ENCODE results near the gene FAM53A.

Gene FAM53A

GRCh38 chr4:1623400-1623799 is 60.7 kb downstream of the FAM53A start:
- Histone ChIP-seq H3K36me3 (ENCODE audit: insufficient read depth, low read length) (no peaks in the 10 kb centered on the region), H3K9me3 (ENCODE audit: low read depth, low read length) (no peaks in the 10 kb centered on the region), H3K9ac (ENCODE audit: insufficient read length) (no peak overlapping the region), H3K27ac (no peak overlapping the region), H3K4me3 (no peak overlapping the region)
- DNase-seq (ENCODE audit: low read depth, low spot score) = no peak
- TF ChIP-seq FOXP2 (optimal IDR thresholded peaks at IDR 0.05; ENCODE audit: control extremely low read depth, extremely low read length, insufficient read depth) = no peak
- no peak for TF ChIP-seq POLR2AphosphoS5 (IDR thresholded peaks at IDR 0.05; ENCODE audit: borderline replicate concordance, low read depth, low read length)
- TF ChIP-seq EZH2 (IDR thresholded peaks at IDR 0.05) = no peak

DNA sequence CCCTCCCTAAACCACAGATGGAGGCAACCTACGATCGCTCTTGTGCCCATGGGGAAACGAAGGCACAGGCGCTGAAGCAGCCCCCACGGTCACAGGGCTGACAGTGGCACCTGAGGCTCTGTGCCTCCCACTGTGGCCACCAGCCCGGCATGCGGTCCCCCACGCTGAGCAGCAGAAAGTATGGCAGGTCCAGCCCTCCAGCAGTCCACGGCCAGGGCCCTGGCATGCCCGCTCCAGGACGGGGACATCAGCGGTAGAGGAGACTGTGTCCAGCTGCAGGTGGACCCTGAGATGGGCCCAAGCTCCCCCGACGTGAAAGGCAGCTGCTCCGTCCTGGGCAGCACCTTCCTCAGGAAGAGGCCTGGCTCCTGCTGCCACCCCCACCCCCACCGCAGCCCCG is 61.2 kb downstream of the FAM53A start:
- H3K9ac ChIP-seq (ENCODE audit: insufficient read length) = no peak overlapping the region
- no peaks in the 10 kb centered on the region for H3K9me3 ChIP-seq (ENCODE audit: low read depth, low read length)
- no peak overlapping the region for H3K4me3 ChIP-seq
- TF ChIP-seq EZH2 (IDR thresholded peaks at IDR 0.05) (no peak), FOXP2 (optimal IDR thresholded peaks at IDR 0.05; ENCODE audit: control extremely low read depth, extremely low read length, insufficient read depth) (no peak)
- no peak overlapping the region for H3K27ac ChIP-seq
- no peak for DNase-seq (ENCODE audit: low read depth, low spot score)
- no peaks in the 10 kb centered on the region for H3K36me3 ChIP-seq (ENCODE audit: insufficient read depth, low read length)

DNA sequence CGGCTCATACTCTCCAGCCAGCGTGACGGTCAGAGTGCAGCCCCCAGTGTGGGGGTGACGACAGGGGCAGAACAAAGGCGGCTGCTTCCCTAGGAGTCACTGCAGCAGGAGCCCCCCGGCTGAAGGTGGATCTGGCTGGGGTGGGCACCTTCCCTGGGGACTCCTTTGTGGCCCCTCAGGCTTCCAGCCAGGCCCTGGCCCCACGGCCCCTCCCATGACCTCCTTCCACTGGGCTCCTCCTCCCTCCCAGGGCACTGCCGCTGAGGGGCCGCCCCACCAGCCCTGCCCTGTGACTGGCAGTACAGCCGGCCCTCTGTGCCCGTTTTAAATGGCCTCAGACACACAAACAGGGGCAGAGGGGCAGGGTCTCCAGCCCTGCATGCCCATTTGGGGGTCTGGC is 61.9 kb downstream of the FAM53A start:
- Histone ChIP-seq H3K27ac (no peak overlapping the region), H3K4me3 (no peak overlapping the region), H3K9ac (ENCODE audit: insufficient read length) (no peak overlapping the region), H3K36me3 (ENCODE audit: insufficient read depth, low read length) (no peaks in the 10 kb centered on the region), H3K9me3 (ENCODE audit: low read depth, low read length) (no peaks in the 10 kb centered on the region)
- TF ChIP-seq EZH2 (IDR thresholded peaks at IDR 0.05) = no peak
- TF ChIP-seq POLR2AphosphoS5 (IDR thresholded peaks at IDR 0.05; ENCODE audit: borderline replicate concordance, low read depth, low read length) = no peak
- no peak for TF ChIP-seq FOXP2 (optimal IDR thresholded peaks at IDR 0.05; ENCODE audit: control extremely low read depth, extremely low read length, insufficient read depth)
- DNase-seq (ENCODE audit: low read depth, low spot score) = no peak

- Histone ChIP-seq H3K27ac (no peak overlapping the region), H3K9ac (ENCODE audit: insufficient read length) (no peak overlapping the region)
Observed at GRCh38 chr4:1621526-1621925, 62.6 kb downstream of the FAM53A start.

GRCh38 chr4:1619151-1619672 is 64.9 kb downstream of the FAM53A start:
- H3K4me3 ChIP-seq = no peak overlapping the region
- no peak for TF ChIP-seq POLR2AphosphoS5 (IDR thresholded peaks at IDR 0.05; ENCODE audit: borderline replicate concordance, low read depth, low read length)
- TF ChIP-seq EZH2 (IDR thresholded peaks at IDR 0.05) = no peak
- no peak for TF ChIP-seq FOXP2 (optimal IDR thresholded peaks at IDR 0.05; ENCODE audit: control extremely low read depth, extremely low read length, insufficient read depth)
- no peak overlapping the region for H3K9ac ChIP-seq (ENCODE audit: insufficient read length)
- DNase-seq (ENCODE audit: low read depth, low spot score) = no peak
- H3K27ac ChIP-seq = no peak overlapping the region
- H3K9me3 ChIP-seq (ENCODE audit: low read depth, low read length) = no peaks in the 10 kb centered on the region
- H3K36me3 ChIP-seq (ENCODE audit: insufficient read depth, low read length) = no peaks in the 10 kb centered on the region

More at GRCh38 chr4:1621526-1621925, 62.6 kb downstream of the FAM53A start:
- no peaks in the 10 kb centered on the region for H3K36me3 ChIP-seq (ENCODE audit: insufficient read depth, low read length)
- no peak for DNase-seq (ENCODE audit: low read depth, low spot score)
- TF ChIP-seq FOXP2 (optimal IDR thresholded peaks at IDR 0.05; ENCODE audit: control extremely low read depth, extremely low read length, insufficient read depth) (no peak), EZH2 (IDR thresholded peaks at IDR 0.05) (no peak), POLR2AphosphoS5 (IDR thresholded peaks at IDR 0.05; ENCODE audit: borderline replicate concordance, low read depth, low read length) (no peak)
- no peaks in the 10 kb centered on the region for H3K9me3 ChIP-seq (ENCODE audit: low read depth, low read length)
- no peak overlapping the region for H3K4me3 ChIP-seq

- DNase-seq (ENCODE audit: low read depth, low spot score) = no peak
- TF ChIP-seq POLR2AphosphoS5 (IDR thresholded peaks at IDR 0.05; ENCODE audit: borderline replicate concordance, low read depth, low read length) = no peak
- TF ChIP-seq FOXP2 (optimal IDR thresholded peaks at IDR 0.05; ENCODE audit: control extremely low read depth, extremely low read length, insufficient read depth) = no peak
- no peak for TF ChIP-seq EZH2 (IDR thresholded peaks at IDR 0.05)
- Histone ChIP-seq H3K36me3 (ENCODE audit: insufficient read depth, low read length) (no peaks in the 10 kb centered on the region), H3K9me3 (ENCODE audit: low read depth, low read length) (no peaks in the 10 kb centered on the region), H3K4me3 (no peak overlapping the region), H3K9ac (ENCODE audit: insufficient read length) (no peak overlapping the region), H3K27ac (no peak overlapping the region)
Observed at GRCh38 chr4:1618438-1618837, 65.7 kb downstream of the FAM53A start.

DNA sequence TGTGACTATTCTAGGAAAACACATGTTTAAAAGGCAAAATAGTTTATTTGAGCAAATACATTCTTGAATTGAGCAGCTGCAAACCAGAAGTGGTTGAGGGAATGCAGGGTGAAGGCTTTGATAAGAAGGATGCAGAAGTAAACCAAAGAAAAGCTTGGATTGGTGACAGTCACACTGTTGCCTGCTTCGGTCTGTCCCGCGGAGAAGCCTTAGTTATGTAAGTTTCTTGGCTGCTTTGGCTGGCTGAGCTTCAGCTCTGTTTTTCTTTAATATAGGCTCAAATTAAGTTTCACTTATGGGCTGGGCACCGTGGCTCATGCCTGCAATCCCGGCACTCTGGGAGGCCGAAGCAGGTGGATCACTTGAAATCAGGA is 67.6 kb downstream of the FAM53A start:
- TF ChIP-seq EZH2 (IDR thresholded peaks at IDR 0.05) (no peak), POLR2AphosphoS5 (IDR thresholded peaks at IDR 0.05; ENCODE audit: borderline replicate concordance, low read depth, low read length) (no peak), FOXP2 (optimal IDR thresholded peaks at IDR 0.05; ENCODE audit: control extremely low read depth, extremely low read length, insufficient read depth) (no peak)
- no peaks in the 10 kb centered on the region for H3K9me3 ChIP-seq (ENCODE audit: low read depth, low read length)
- H3K9ac ChIP-seq (ENCODE audit: insufficient read length) = no peak overlapping the region
- no peak overlapping the region for H3K4me3 ChIP-seq
- no peaks in the 10 kb centered on the region for H3K36me3 ChIP-seq (ENCODE audit: insufficient read depth, low read length)
- H3K27ac ChIP-seq = no peak overlapping the region
- no peak for DNase-seq (ENCODE audit: low read depth, low spot score)

DNA sequence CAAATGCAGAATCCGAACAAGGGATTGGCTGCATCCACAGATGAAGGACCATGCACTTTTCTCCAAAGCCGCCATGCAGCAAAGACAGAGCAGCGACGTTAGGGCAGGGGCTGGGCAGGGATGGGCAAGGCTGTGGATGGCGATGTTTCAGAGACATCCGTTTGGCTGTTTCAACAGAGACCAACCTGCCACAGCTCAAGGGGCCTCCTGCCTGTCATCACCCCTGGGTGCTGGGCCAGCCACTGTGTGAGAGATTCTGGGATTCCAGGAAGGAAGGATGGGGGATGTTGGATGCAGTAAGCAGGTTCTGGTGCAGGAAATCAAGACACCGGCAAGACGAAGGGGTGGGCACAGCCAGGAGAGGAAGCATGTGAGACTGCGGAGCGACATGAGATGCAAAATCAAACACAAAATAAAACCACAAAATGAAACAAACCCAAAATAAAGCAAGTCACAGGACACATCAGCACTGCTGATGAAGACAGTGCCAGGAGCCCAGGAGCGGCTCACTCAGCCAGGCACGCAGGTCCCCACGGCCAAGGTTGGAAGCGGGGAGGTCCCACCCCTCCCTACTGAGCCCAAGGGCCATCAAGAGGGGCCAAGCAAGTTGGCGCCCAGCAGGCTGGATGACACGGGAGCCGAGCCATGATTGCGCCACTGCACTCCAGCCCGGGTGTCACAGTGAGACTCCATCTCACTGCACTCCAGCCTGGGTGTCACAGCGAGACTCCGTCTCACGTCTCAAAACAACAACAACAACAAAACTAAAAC is 68.1 kb downstream of the FAM53A start:
- TF ChIP-seq EZH2 (IDR thresholded peaks at IDR 0.05) = no peak
- TF ChIP-seq FOXP2 (optimal IDR thresholded peaks at IDR 0.05; ENCODE audit: control extremely low read depth, extremely low read length, insufficient read depth) = no peak
- TF ChIP-seq POLR2AphosphoS5 (IDR thresholded peaks at IDR 0.05; ENCODE audit: borderline replicate concordance, low read depth, low read length) = no peak
- no peaks in the 10 kb centered on the region for H3K9me3 ChIP-seq (ENCODE audit: low read depth, low read length)
- no peak overlapping the region for H3K27ac ChIP-seq
- H3K9ac ChIP-seq (ENCODE audit: insufficient read length) = no peak overlapping the region
- H3K4me3 ChIP-seq = no peak overlapping the region
- no peak for DNase-seq (ENCODE audit: low read depth, low spot score)
- H3K36me3 ChIP-seq (ENCODE audit: insufficient read depth, low read length) = no peaks in the 10 kb centered on the region

Data from SK-N-MC (cell line).